D721Med (cell line): ENCODE measurements around the gene OPN1SW.

Experiments used
- DNase-seq: peaks from one replicate; pipeline ENCODE4 v3.0.0; 2011; ENCODE audit warnings: low spot score; ENCODE audit not compliant: insufficient read length
- FAIRE-seq: peaks from 2 replicates; lab custom pipeline; 2011; peaks lifted over from hg19 to GRCh38; lab: Jason Lieb, UNC
- CTCF ChIP-seq: IDR thresholded peaks from 2 replicates; pipeline ENCODE4 v1.5.1; 2012; ENCODE audit warnings: mild to moderate bottlenecking, control low read depth; ENCODE audit not compliant: insufficient read depth; ENCODE audit errors: missing control alignments

Gene OPN1SW

GRCh38 chr7:128775744-128776474 lies at the start of gene OPN1SW:
TSS of gene OPN1SW (minus strand) at chr7:128775794. CDS start at chr7:128775781, 13 bp downstream.
- TF ChIP-seq CTCF: no peak
- no peak for DNase-seq
- no peak for FAIRE-seq

- FAIRE-seq: no peak
- TF ChIP-seq CTCF: no peak
- DNase-seq: no peak
These were observed 46.1 kb upstream of the OPN1SW start for GRCh38 chr7:128821724-128822123.

- no peak for FAIRE-seq
These were observed 43.1 kb upstream of the OPN1SW start for GRCh38 chr7:128818694-128819093.

GRCh38 chr7:128815289-128815942 lies 39.8 kb upstream of the OPN1SW start:
- DNase-seq: no peak
- FAIRE-seq: no peak
- TF ChIP-seq CTCF: no peak

More at GRCh38 chr7:128818694-128819093, 43.1 kb upstream of the OPN1SW start:
- TF ChIP-seq CTCF: no peak
- DNase-seq: no peak

- FAIRE-seq (no peak), DNase-seq (no peak)
- TF ChIP-seq CTCF: no peak
These were observed 38.9 kb upstream of the OPN1SW start for GRCh38 chr7:128814499-128814898.

GRCh38 chr7:128812514-128813168 lies 37.0 kb upstream of the OPN1SW start:
- DNase-seq (no peak), FAIRE-seq (no peak)
- TF ChIP-seq CTCF: no peak
